Measurements from ENCODE around the gene PALM. TPM values are rescaled to one million over a fixed set of nuclear protein-coding genes. Genes with fewer than 3 reads are reported as not detected.

PALM gene
- 11.5 to 17.0 TPM (median 13.6 TPM) in 5 replicates for total RNA-seq (2022; extraction: Qiagen RNA extraction; ENCODE audit: low read depth)

GRCh38 chr19:708154-709143 lies at the start of gene PALM:
Gene PALM, plus strand, starts transcription at chr19:708935. Its CDS starts 212 bp downstream, at chr19:709147.

GRCh38 chr19:662962-663681 lies 45.6 kb upstream of the PALM start, which contains the start of gene RNF126:
Gene RNF126, minus strand, starts transcription at chr19:663214. Its CDS starts 93 bp downstream, at chr19:663121.

GRCh38 chr19:676339-677105 lies 32.2 kb upstream of the PALM start, which contains the start of gene FSTL3:
Gene FSTL3, plus strand, starts transcription at chr19:676392. Its CDS starts 32 bp downstream, at chr19:676424.

GRCh38 chr19:695352-695949 lies 13.3 kb upstream of the PALM start, which contains the start of gene PRSS57:
Gene PRSS57, minus strand, starts transcription at chr19:695452. Its CDS starts 22 bp downstream, at chr19:695430.

GRCh38 chr19:750640-751423 lies 42.1 kb downstream of the PALM start, which contains the start of gene MISP:
Gene MISP, plus strand, starts transcription at chr19:751112. Its CDS starts 5,835 bp downstream, at chr19:756947.

GRCh38 chr19:796692-797527 lies 88.2 kb downstream of the PALM start, which contains the start of gene PTBP1:
Gene PTBP1, plus strand, starts transcription at chr19:797452. Its CDS starts 46 bp downstream, at chr19:797498.

Other genes starting within 250 kb of the PALM start
- 0.82 to 1.1 TPM (median 0.95 TPM) in 5 replicates for gene SHC2, start 247.9 kb upstream of the PALM start, total RNA-seq (2022; extraction: Qiagen RNA extraction; ENCODE audit: low read depth)
- 0.17 to 0.42 TPM (median 0.31 TPM) in 5 replicates for gene MADCAM1, start 212.4 kb upstream of the PALM start, total RNA-seq (2022; extraction: Qiagen RNA extraction; ENCODE audit: low read depth)
- gene TPGS1, start 201.4 kb upstream of the PALM start, total RNA-seq (2022; extraction: Qiagen RNA extraction; ENCODE audit: low read depth) = 10.7 to 15.7 TPM (median 14.1 TPM) in 5 replicates
- 67.0 to 104 TPM (median 93.1 TPM) in 5 replicates for gene CDC34, start 177.2 kb upstream of the PALM start, total RNA-seq (2022; extraction: Qiagen RNA extraction; ENCODE audit: low read depth)
- 0.23 to 0.31 TPM (median 0.26 TPM) in 5 replicates for gene GZMM, start 164.9 kb upstream of the PALM start, total RNA-seq (2022; extraction: Qiagen RNA extraction; ENCODE audit: low read depth)
- 669 to 733 TPM (median 672 TPM) in 5 replicates for gene BSG, start 136.3 kb upstream of the PALM start, total RNA-seq (2022; extraction: Qiagen RNA extraction; ENCODE audit: low read depth)
- gene HCN2, start 119.1 kb upstream of the PALM start, total RNA-seq (2022; extraction: Qiagen RNA extraction; ENCODE audit: low read depth) = 30.9 to 43.9 TPM (median 36.4 TPM) in 5 replicates
- 64.0 to 104 TPM (median 94.3 TPM) in 5 replicates for gene POLRMT, start 75.4 kb upstream of the PALM start, total RNA-seq (2022; extraction: Qiagen RNA extraction; ENCODE audit: low read depth)
- 0.32 to 0.97 TPM (median 0.76 TPM) in 5 replicates for gene FGF22, start 69.1 kb upstream of the PALM start, total RNA-seq (2022; extraction: Qiagen RNA extraction; ENCODE audit: low read depth)
- gene RNF126, start 45.7 kb upstream of the PALM start, total RNA-seq (2022; extraction: Qiagen RNA extraction; ENCODE audit: low read depth) = 59.2 to 69.6 TPM (median 63.5 TPM) in 5 replicates
- 126 to 139 TPM (median 135 TPM) in 5 replicates for gene FSTL3, start 32.5 kb upstream of the PALM start, total RNA-seq (2022; extraction: Qiagen RNA extraction; ENCODE audit: low read depth)
- gene PRSS57, start 13.5 kb upstream of the PALM start, total RNA-seq (2022; extraction: Qiagen RNA extraction; ENCODE audit: low read depth) = 0.09 to 0.31 TPM (median 0.12 TPM) in 4 of 5 replicates, not detected in the other
- gene MISP, start 42.2 kb downstream of the PALM start, total RNA-seq (2022; extraction: Qiagen RNA extraction; ENCODE audit: low read depth) = 86.2 to 99.9 TPM (median 95.7 TPM) in 5 replicates
- gene PTBP1, start 88.5 kb downstream of the PALM start, total RNA-seq (2022; extraction: Qiagen RNA extraction; ENCODE audit: low read depth) = 222 to 238 TPM (median 234 TPM) in 5 replicates
- gene PLPPR3, start 113.0 kb downstream of the PALM start, total RNA-seq (2022; extraction: Qiagen RNA extraction; ENCODE audit: low read depth) = 1.9 to 4.8 TPM (median 3.8 TPM) in 5 replicates
- 0.14 to 0.34 TPM (median 0.22 TPM) in 4 of 5 replicates, not detected in the other for gene AZU1, start 118.9 kb downstream of the PALM start, total RNA-seq (2022; extraction: Qiagen RNA extraction; ENCODE audit: low read depth)
- gene PRTN3, start 132.1 kb downstream of the PALM start, total RNA-seq (2022; extraction: Qiagen RNA extraction; ENCODE audit: low read depth) = 0.24 to 0.36 TPM (median 0.28 TPM) in 5 replicates
- gene ELANE, start 143.4 kb downstream of the PALM start, total RNA-seq (2022; extraction: Qiagen RNA extraction; ENCODE audit: low read depth) = 0.13 to 0.17 TPM (median 0.14 TPM) in 3 of 5 replicates, not detected in the others
- 8.2 to 19.0 TPM (median 16.7 TPM) in 5 replicates for gene CFD, start 150.7 kb downstream of the PALM start, total RNA-seq (2022; extraction: Qiagen RNA extraction; ENCODE audit: low read depth)
- 10.9 to 20.5 TPM (median 18.7 TPM) in 5 replicates for gene MED16, start 184.3 kb downstream of the PALM start, total RNA-seq (2022; extraction: Qiagen RNA extraction; ENCODE audit: low read depth)
- not detected in 5 replicates for gene RNU6-9, start 184.5 kb downstream of the PALM start, total RNA-seq (2022; extraction: Qiagen RNA extraction; ENCODE audit: low read depth)
- gene R3HDM4, start 204.3 kb downstream of the PALM start, total RNA-seq (2022; extraction: Qiagen RNA extraction; ENCODE audit: low read depth) = 27.2 to 42.8 TPM (median 35.9 TPM) in 5 replicates
- 0.17 to 0.43 TPM (median 0.30 TPM) in 5 replicates for gene KISS1R, start 208.4 kb downstream of the PALM start, total RNA-seq (2022; extraction: Qiagen RNA extraction; ENCODE audit: low read depth)
- 3.3 to 6.5 TPM (median 5.0 TPM) in 5 replicates for gene ARID3A, start 217.1 kb downstream of the PALM start, total RNA-seq (2022; extraction: Qiagen RNA extraction; ENCODE audit: low read depth)

Measured in A549 treated with DMSO at 1 μM for 4 hours (cell line).